Fibroblast of lung (primary cell): ENCODE measurements around the gene DMBT1.

ENCODE experiments used
- EZH2 ChIP-seq: IDR thresholded peaks from 2 replicates; pipeline ENCODE4 v1.5.1; 2012; ENCODE audit warnings: low read length, control low read depth, mild to moderate bottlenecking; ENCODE audit errors: missing control alignments
- TF ChIP-seq, protein P1 (sequence below), 2 donors: IDR thresholded peaks in 1 of 2; conservative IDR thresholded peaks in 1 of 2; 1 replicate in 1 of 2; 2 replicates in 1 of 2; pipeline ENCODE4 v1.5.1; 2011 to 2012; ENCODE audit warnings: low read length in 2 of 2, control low read depth in 1 of 2, inconsistent platforms in 1 of 2, low read depth in 1 of 2, mild to moderate bottlenecking in 1 of 2

DNA sequence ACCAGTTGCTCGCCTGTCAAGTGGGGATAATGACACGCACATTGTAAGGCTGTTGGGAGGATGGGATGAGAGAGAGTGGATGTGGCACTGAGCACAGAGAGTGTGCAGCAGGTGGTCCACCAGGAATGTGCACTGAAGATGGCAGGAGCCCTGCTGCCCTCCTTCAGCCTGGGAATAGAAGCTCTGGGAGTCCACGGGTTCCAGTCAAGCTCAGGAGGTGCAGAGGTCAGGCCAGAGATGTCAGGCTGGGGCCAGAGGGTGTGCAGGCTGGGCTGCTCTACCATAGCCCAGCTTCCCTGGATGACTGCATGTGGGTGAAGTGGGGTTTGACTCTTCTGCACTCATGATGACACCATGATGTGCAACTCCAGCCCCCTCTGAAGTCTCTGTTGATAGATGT is 80.4 kb downstream of the DMBT1 start:
- TF ChIP-seq, protein P1, sequence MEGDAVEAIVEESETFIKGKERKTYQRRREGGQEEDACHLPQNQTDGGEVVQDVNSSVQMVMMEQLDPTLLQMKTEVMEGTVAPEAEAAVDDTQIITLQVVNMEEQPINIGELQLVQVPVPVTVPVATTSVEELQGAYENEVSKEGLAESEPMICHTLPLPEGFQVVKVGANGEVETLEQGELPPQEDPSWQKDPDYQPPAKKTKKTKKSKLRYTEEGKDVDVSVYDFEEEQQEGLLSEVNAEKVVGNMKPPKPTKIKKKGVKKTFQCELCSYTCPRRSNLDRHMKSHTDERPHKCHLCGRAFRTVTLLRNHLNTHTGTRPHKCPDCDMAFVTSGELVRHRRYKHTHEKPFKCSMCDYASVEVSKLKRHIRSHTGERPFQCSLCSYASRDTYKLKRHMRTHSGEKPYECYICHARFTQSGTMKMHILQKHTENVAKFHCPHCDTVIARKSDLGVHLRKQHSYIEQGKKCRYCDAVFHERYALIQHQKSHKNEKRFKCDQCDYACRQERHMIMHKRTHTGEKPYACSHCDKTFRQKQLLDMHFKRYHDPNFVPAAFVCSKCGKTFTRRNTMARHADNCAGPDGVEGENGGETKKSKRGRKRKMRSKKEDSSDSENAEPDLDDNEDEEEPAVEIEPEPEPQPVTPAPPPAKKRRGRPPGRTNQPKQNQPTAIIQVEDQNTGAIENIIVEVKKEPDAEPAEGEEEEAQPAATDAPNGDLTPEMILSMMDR (conservative IDR thresholded peaks at IDR 0.05 in 1 of 2, IDR thresholded peaks at IDR 0.05 in 1 of 2; ENCODE audit: low read depth in 1 of 2, low read length in 2 of 2), result no peak
- no peak for TF ChIP-seq EZH2
